HG03378 (cell line): ENCODE data around the gene SEMA3C.

Experiments used
- ATAC-seq: cut with Tn5 transposase; IDR thresholded peaks from one replicate; pipeline ENCODE4 v1.9.1; 2021; ENCODE audit warnings: mild to moderate bottlenecking, moderate library complexity; ENCODE audit not compliant: unreplicated experiment

The SEMA3C gene

DNA sequence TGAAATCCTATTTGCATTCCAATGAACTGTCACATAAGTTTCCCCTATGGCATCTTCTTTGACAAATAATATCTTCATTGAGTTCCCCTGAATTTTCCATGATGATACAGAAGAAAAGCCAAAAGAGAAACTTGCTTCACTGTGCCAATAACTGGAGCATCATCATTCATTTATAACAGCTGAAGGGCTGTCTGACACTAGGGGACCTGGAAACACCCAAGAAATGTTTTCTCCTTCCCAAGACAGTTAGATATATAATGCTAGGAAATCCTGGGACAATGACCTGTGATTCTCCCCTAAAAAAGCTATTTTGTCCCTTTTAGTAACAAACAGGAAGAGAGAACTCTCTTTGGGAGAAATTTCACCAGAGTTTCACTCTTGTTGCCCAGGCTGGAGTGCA lies 133.6 kb downstream of the SEMA3C start:
- ATAC-seq, result no peak

DNA sequence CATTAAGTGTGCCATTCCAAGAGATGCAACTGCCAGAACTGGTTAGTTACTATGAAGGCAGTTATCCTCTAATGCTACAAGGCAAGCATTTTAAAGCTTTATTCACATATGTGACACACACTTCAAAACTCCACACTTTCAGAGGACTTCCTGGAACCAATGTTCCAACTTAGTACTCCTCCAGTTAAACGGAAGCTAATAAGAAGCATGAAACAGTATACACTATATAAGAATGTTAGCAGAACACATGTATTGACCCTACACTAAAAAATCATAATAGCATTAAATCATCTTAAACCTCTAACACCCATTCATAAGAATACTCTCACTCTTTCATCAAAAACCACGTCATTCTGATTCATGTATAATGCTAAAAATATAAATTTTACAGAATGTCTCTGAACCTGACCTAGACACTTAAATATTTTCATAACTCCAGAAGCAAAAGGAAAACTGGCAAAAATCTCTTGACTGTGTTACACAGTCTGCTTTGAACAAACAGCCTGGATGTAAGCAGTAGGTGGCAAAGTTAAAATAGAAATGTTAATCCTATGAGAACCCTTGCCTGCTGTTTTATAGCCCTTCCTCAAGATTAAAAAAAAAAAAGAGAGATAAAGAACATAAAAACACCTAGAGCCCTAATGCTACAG lies 135.0 kb downstream of the SEMA3C start:
- ATAC-seq, result no peak

DNA sequence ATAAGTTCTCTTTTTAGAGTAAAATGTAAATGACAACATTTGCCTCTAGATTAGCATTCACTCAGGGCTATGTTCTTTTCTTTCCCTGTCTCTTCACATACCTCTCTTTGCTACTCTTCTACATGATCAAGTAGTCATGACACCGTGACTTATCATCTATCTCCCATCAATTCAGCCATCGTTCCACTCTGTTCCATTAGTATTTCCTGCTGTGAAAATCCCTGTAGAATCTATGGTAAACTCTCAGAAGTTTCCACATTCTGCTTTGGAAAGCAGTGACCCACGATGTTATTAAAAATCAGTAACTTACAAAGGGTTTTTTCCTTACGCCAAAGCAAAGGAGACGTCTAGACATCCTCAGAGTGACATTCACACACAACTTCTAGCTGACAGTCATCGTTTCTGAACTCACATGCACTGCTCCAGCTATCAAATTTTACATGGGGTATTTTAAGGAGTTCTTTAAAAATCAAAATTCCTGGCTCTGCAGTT lies 135.6 kb downstream of the SEMA3C start:
- no peak for ATAC-seq

DNA sequence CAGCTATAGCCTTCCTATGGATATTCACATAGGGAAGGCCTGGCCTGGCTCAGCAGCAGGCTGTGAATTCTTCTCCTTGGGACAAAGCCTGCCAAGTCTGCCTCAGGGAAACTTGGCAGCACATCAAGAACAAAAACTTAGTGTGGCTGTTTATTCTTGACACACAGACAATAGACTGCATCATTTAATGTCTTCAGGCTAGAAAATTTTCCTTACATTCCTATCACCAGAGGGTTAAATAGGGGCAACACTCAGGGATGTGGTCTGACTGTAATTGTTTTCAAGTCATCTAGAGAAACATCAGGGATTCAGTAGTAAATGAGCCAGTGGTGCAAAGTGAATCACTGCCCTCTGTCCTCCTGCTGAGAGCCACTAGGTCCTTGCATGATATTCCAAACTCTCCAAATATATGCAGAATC lies 137.3 kb downstream of the SEMA3C start:
- ATAC-seq, result no peak

DNA sequence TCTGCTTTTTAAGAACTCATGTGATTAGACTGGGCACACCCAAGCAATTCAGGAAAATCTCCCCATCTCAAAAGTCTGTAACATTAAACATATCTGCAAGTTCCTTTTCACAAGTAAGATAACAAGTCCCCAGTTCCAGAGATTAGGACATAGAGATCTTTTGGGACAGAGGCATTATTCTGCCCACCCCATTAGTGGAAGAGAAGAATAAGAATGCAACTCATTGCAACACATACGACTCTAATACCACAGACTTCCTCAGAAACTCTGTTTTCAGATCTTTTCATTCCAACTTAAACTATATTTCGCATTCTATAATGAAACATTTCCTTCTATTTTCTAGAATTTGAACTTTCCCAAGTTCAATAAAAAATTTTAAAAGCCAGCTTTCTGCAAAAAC lies 137.7 kb downstream of the SEMA3C start:
- ATAC-seq, result no peak

DNA sequence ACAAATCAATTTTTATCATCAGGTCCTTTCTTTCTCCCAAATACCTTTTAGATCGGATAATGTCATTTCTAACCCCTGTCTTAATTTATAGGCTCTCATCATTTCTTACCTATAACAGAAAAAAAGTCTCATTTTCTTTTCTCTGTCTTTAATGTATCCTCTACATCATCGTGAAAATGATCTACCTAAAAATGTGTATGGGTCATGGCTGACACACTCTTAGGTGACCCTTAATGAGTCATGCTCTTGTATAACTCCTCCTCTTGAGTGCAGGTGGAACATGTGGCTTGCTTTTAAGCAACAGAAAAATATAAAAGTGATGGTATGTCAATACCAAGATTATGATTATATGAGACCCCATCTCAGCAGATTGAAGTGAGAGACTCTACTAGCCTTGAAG lies 139.4 kb downstream of the SEMA3C start:
- ATAC-seq, result no peak

DNA sequence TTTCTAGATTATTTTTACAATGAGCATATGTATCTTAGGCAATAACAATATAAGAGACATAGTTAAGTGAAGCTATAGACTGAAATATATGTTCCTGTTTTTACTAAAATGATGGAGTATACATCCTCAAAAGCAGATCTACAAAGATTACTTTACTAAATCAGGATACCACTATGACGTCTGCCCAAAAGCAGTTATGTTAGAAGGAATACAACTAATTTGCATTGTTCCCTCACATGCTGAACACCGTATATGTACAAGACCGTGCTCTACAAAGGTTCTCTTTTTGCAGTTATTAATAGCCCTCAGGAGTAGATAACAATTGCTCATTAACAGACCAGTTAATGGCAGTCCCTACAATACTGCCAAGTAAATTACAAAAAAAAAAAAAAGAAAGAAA lies 143.0 kb downstream of the SEMA3C start:
- ATAC-seq, result no peak

DNA sequence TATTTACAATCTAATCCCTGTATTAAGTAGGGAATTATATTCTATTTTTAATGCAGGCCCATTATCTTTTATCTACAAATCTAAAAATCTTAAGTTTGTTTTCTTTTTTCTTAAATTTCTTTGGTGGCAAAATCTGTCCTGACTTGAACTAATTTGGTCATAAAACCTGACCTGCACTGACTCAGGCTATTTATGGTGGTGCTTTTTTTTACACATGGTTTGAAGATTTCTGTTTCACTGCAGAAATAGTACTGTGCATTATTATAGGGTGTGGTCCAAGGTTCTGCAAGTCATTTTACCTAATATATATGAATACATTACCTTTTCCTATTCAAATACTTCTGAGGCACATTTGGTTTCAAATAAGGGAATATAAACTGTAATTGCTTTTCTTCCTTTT lies 143.4 kb downstream of the SEMA3C start:
- no peak for ATAC-seq

DNA sequence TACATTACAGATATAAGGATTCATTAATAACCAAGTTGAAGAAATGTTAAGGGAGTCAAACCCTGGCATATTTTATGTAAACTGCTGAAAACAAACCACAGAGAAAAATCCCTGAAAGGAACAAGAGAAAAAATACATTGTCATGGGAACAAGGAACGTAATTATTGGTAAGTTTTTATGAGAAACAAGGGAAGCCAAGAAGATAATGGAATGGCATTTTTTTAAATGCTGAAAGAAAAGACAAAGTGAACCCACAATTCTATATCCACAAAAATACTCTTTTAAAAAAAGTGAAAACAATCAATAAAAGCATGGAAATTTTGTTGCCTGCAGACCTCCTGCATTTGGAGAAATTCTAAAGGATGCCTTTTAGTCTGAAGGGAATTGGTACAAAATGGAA lies 144.0 kb downstream of the SEMA3C start:
- no peak for ATAC-seq

DNA sequence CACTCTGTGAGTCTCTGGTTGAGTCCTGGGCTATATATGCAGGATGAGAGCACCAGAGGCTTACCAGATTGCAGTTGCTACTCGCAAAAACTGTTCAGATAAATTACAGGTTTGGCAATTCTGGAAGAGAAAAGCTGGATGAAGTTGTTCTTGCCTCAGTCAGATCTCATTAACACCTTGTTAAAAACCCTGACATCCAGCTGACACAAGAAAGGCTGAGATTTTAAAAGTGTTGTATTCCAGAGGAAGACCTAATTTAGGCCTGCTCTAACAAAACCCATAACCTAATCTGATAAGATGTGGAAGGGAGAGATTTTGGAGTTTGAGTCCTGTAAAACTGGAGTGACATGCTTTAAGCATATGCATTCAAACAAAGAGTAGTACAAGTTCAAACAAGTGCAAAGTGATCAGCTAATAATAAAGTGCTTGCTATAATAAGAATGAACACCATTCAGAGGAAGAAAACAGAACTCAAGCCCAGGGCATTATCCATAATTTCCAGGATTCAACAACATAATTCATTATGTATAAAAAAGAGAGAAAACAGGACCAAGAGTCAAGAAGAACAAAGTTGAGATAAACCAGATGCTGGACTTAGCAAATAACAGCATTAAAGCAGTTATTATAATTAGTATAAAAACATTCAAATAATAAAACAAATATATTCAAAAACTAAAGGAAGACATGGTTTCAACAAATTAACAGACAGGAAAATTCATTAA lies 144.9 kb downstream of the SEMA3C start:
- no peak for ATAC-seq

DNA sequence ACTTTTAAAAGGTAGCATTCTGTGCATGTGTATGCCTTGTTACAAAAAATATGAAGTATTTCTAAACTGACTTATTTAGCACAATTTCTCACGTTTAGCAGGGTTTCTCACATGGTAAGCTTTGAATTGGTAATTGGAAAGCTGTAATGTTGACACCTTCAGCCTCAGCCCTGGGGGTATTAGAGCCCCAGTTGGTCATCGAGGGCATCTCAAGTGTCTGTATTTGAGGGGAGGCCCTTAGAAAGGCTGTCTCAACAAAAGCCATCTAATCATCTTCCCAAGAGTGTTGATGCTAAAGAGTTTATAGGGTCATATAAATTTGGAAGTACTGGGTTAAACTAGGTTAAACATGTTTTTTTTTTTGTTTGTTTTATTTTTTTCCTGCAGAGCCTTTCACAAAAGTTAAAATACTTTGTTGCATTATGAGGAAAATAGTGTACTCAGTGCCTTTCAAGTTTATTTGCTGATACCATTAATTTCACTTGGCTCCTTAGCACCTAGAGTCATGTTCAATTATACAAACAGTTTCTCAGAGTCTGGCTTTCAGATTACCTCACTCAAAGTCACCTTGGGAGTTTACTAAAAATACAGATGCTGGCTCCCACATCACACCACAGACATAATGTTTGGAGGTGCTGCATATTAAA lies 146.4 kb downstream of the SEMA3C start:
- ATAC-seq, result no peak

DNA sequence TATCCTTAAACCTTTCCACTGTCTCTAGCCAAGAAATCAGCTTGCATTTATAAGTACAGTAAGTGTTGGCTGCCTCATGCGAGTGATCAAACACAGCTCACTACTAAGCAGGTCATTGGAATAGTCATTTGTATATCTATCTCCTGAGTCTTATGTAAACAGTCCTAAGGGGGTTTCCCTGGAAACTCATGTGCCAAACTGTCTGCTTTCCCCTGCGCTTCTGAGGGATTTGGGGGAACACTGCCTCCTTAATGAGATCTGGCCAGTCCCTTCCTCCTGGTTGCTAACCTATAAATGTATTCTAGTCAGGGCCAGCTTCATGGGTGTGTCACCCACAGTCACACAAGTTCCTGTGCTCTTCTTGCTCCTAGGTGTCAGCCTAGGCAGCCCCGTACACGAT lies 147.3 kb downstream of the SEMA3C start:
- ATAC-seq, result no peak

DNA sequence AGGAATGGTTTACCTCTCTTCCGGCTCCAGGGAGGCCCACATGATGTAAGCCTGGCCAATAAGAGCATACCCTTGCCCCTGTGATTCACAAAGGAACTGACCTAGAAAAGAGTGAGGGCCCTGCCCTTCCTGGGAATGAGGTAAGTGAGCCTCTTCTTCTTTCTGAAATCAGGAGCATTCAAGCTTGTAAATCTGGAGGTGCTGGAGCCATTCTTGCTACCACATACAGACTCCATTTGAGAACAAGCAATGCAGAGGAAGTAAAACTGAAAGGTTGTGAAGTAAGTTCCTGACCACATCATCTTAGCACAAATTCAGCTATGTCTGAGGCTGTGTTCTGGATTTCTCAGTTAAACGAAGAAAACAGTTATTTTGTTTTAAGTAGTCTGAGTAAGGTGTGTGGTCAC lies 148.2 kb downstream of the SEMA3C start:
- ATAC-seq, result no peak

DNA sequence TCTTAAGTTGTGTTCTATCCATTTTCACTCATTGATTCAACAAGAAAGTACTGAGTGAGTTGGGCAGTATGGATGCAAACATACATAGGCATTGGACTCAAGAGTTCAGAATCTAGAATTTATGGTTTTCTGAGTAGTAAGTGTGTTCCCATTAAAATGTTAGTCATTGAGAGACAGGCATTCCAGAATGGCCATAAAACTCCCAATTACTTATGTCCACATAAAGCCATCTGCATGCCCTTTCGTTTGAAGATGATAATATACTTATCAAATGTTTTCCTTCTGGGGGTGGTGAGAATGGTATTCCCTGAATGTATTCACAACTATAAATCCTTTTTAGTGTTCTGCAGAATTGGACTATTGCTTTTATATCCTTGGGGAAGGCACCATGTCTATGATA lies 148.8 kb downstream of the SEMA3C start:
- no peak for ATAC-seq

DNA sequence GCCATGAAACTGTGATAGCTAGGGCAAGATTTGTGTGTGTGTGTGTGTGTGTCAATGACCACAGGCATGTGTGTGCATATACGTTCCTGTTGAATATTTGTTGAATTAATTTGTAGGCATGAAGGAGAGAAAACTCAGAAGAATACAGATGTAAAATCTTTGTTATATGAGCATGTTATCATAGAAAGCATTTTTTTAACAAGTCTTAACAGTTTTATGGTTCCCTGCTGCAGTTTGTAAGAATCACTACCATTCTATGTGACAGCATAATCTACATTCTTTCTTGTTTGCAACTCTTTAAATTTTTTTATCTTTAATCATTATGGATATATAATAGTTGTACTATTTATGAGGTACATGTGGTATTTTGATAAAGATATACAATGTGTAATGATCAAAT lies 150.1 kb downstream of the SEMA3C start:
- no peak for ATAC-seq

DNA sequence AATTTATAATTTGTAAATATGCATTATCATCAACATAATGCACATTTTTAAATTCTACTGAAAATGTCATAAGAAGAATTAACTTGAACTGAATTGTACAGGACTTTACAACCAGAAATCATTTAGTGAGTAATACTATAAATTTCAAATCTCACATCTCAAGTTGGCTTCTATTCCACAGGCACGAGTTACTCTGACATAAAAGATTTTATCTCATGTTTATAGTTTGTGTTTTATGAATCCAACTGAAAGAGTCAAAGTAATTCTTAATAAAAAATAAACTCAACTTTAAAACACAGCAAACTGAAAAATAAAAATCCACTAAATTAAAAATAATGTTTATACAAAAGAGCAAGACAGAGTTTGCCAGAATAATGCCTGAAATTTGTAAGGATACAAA lies 151.2 kb downstream of the SEMA3C start:
- no peak for ATAC-seq

DNA sequence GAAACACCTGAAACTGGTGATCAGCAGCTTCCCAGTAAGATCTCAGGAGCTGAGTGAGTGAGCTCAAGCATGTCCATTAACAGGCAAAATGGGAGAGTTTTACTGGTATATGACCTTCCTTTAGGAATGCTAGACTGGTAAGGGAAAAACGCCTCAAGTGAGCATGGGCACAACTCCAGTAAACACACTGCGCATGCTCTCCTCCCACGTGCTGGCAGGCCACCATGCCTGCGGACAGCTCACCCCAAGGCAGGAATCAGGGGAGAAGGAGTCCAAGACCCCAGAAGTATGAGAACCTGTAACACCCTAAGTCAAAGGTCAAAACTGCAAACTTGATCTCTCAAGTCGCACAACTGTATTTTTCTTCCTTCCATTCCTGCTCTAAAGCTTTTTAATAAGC lies 152.1 kb downstream of the SEMA3C start:
- no peak for ATAC-seq

DNA sequence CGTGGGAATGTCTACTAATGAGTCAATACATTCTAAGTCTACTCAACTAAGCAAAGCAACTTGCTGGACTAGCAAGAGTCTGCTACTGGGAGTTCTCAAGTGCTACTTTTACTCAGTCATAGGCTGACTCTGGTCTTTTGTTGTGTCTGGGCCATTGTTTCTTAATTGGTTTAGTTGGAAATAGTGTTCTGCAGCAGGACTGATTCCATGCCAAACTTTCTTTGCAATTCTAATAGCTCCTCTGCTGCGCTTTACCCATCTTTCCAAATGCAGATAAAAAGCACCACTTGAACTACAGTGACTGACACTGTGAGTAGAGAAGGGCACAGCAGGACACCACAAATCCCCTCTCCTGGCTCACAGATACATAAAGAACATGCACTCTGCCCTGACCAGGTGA lies 154.7 kb downstream of the SEMA3C start:
- no peak for ATAC-seq

DNA sequence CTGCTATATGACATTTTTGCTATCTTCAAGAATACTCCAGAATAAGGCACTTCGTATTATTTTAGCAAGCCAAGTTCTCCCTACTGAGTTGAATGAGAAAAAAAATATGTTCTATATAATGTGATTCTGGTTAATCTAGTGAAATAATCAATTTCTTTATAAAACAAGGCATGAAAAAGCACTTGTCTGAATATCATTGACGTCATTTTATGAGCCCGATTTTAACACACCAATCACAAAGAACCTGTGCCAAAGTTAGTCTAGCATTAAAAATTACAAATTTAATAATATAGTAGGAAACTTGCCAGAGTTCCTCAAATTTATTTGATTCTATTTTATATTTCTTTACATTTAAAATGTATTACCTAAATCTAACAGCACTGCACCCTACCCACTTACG lies 155.1 kb downstream of the SEMA3C start:
- no peak for ATAC-seq

DNA sequence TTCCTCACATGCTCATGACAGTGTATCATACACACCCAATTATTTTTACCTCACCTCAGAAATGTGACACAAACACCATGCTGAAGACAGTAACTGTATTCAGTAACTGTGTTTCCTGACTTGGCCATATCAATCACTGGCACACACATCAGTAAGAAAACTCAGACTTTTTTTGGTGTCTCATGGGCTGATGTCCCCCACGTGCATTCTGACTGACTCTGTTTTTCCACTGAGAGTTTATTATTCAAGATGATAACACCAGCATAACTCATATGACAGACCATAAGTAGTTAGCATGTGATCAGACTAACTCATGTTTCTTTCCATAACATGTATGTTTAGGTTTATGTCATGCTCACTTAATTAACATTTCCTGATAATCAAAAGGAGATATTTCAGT lies 155.6 kb downstream of the SEMA3C start:
- no peak for ATAC-seq

DNA sequence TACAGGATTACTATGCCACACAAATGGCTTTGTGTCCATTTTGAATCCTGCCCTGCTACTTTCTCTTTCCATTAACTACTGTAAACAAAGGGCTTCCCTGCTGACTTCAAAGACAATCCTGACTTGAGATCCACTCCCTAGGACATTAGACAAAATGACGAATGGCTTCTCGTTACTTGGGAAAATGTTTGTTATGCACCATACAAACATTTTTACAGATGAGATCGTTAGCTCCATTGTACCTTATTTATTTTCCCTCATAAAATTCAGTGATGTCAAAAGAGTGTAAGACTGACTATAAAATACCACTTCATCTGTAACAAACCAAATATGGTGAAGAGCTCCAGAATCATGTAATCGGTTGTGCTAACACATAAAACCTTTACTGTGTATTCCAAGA lies 158.6 kb downstream of the SEMA3C start:
- no peak for ATAC-seq
